Keratinocyte (primary cell): ENCODE measurements around the gene POU6F2. TPM values are rescaled to one million over a fixed set of nuclear protein-coding genes. Genes with fewer than 3 reads are reported as not detected.

Source experiments
- DNase-seq: peaks from one replicate; pipeline ENCODE4 v3.0.0-alpha.2; 2011; ENCODE audit warnings: low read depth, missing footprints, low spot score
- FAIRE-seq: peaks from 2 replicates; lab custom pipeline; 2011; peaks lifted over from hg19 to GRCh38; lab: Jason Lieb, UNC
- H2AFZ ChIP-seq: 2 replicates; pipeline ENCODE4 v1.6.0; 2012; ENCODE audit warnings: low read length, control low read depth, inconsistent platforms; ENCODE audit not compliant: control insufficient read depth
- H3K27ac ChIP-seq: 2 replicates; pipeline ENCODE4 v1.5.1; 2011; ENCODE audit warnings: low read length; ENCODE audit not compliant: control insufficient read depth, insufficient read depth
- H3K27me3 ChIP-seq: 3 replicates; pipeline ENCODE4 v1.6.0; 2011; ENCODE audit warnings: low read length; ENCODE audit not compliant: control insufficient read depth, insufficient read depth; ENCODE audit errors: extremely low read depth
- H3K36me3 ChIP-seq, 2 experiments: 2 replicates in 1 of 2; 3 replicates in 1 of 2; pipeline ENCODE4 v1.5.1; 2011; ENCODE audit warnings: low read length in 2 of 2, mild to moderate bottlenecking in 1 of 2; ENCODE audit not compliant: control insufficient read depth in 2 of 2, insufficient read depth in 2 of 2; ENCODE audit errors: extremely low read depth in 1 of 2
- H3K4me1 ChIP-seq: 3 replicates; pipeline ENCODE4 v1.5.1; 2011; ENCODE audit warnings: low read length; ENCODE audit not compliant: control insufficient read depth, insufficient read depth; ENCODE audit errors: extremely low read depth
- H3K4me2 ChIP-seq: 3 replicates; pipeline ENCODE4 v1.6.0; 2011; ENCODE audit warnings: low read depth, low read length; ENCODE audit not compliant: control insufficient read depth, insufficient read depth; ENCODE audit errors: extremely low read depth
- H3K4me3 ChIP-seq, 3 experiments: fragments of 200-600 bp in 1 of 3; sonication (generic) in 1 of 3; 2 replicates in 2 of 3; 3 replicates in 1 of 3; pipeline ENCODE4 v1.5.1; 2011 to 2016; ENCODE audit warnings: low read length in 3 of 3, mild to moderate bottlenecking in 3 of 3, control low read depth in 2 of 3, inconsistent platforms in 1 of 3, low read depth in 1 of 3, mixed read lengths in 1 of 3, mixed run types in 1 of 3, moderate library complexity in 1 of 3; ENCODE audit not compliant: control insufficient read depth in 2 of 3, insufficient read depth in 2 of 3; ENCODE audit errors: extremely low read depth in 1 of 3
- H3K79me2 ChIP-seq: 2 replicates; pipeline ENCODE4 v1.6.0; 2012; ENCODE audit warnings: low read length; ENCODE audit not compliant: control insufficient read depth, insufficient read depth
- H3K9ac ChIP-seq: 3 replicates; pipeline ENCODE4 v1.6.0; 2011; ENCODE audit warnings: low read length; ENCODE audit not compliant: control insufficient read depth, insufficient read depth; ENCODE audit errors: extremely low read depth
- H3K9me1 ChIP-seq: 3 replicates; pipeline ENCODE4 v1.6.0; 2011; ENCODE audit warnings: low read length; ENCODE audit not compliant: control insufficient read depth, insufficient read depth; ENCODE audit errors: extremely low read depth
- H3K9me3 ChIP-seq: 2 replicates; pipeline ENCODE4 v1.5.1; 2012; ENCODE audit warnings: low read depth, low read length; ENCODE audit not compliant: control insufficient read depth
- H4K20me1 ChIP-seq: 3 replicates; pipeline ENCODE4 v1.6.0; 2011; ENCODE audit warnings: low read length; ENCODE audit not compliant: control insufficient read depth, insufficient read depth; ENCODE audit errors: extremely low read depth
- EZH2 ChIP-seq: IDR thresholded peaks from one replicate; pipeline ENCODE4 v1.6.1; 2012; ENCODE audit warnings: inconsistent platforms, mild to moderate bottlenecking, low read length, moderate library complexity
- dilution Hi-C: fragments of 300-500 bp; cut with MboI; formaldehyde crosslinking; loops from one replicate; pipeline ENCODE4 v1.7.0; 2020; ENCODE audit warnings: low sequenced_read_pairs; ENCODE audit not compliant: extremely low pct_ligation_motif_present
- polyA plus RNA-seq, 5 experiments: library from polyadenylated mRNA; depleted of rRNA in 3 of 5; stranded (reverse) in 3 of 5; stranded (forward) in 1 of 5; unstranded in 1 of 5; fragments of >200 nt; gene quantifications; 1 replicate in 1 of 5; 2 replicates in 3 of 5; 3 replicates in 1 of 5; pipeline versions ENCODE4 v1.2.1 to v1.2.3, GENCODE V29; 2011 to 2012; ENCODE audit warnings: missing spikeins in 2 of 5, low read depth in 1 of 5, low replicate concordance in 1 of 5
- TF ChIP-seq, protein P1 (sequence below), 3 experiments: IDR thresholded peaks in 1 of 3; conservative IDR thresholded peaks in 1 of 3; optimal IDR thresholded peaks in 1 of 3; 2 replicates in 2 of 3; 3 replicates in 1 of 3; pipeline versions ENCODE3 to v1.5.1; 2011; ENCODE audit warnings: low read length in 3 of 3, mild to moderate bottlenecking in 3 of 3, moderate library complexity in 2 of 3, control low read depth in 1 of 3, inconsistent platforms in 1 of 3; ENCODE audit not compliant: insufficient read depth in 2 of 3; ENCODE audit errors: extremely low read depth in 1 of 3

POU6F2 gene
- polyA plus RNA-seq, 1 donor (not counting 4 experiments of a cell fraction or from before 2014, with no cell fraction given): not detected

- H3K4me3 ChIP-seq: no peak overlapping the region
- H3K4me2 ChIP-seq: no peak overlapping the region
- H3K79me2 ChIP-seq: no peaks in the 10 kb centered on the region
- H2AFZ ChIP-seq: no peak overlapping the region
- H4K20me1 ChIP-seq: no peaks in the 10 kb centered on the region
- no peaks in the 10 kb centered on the region for H3K36me3 ChIP-seq
- no peaks in the 10 kb centered on the region for H3K9me1 ChIP-seq
- dilution Hi-C loops: no loop called here
- DNase-seq (no peak), FAIRE-seq (no peak)
- H3K27ac ChIP-seq: no peak overlapping the region
- no peak overlapping the region for H3K9ac ChIP-seq
- TF ChIP-seq EZH2: no peak
- TF ChIP-seq, protein P1, sequence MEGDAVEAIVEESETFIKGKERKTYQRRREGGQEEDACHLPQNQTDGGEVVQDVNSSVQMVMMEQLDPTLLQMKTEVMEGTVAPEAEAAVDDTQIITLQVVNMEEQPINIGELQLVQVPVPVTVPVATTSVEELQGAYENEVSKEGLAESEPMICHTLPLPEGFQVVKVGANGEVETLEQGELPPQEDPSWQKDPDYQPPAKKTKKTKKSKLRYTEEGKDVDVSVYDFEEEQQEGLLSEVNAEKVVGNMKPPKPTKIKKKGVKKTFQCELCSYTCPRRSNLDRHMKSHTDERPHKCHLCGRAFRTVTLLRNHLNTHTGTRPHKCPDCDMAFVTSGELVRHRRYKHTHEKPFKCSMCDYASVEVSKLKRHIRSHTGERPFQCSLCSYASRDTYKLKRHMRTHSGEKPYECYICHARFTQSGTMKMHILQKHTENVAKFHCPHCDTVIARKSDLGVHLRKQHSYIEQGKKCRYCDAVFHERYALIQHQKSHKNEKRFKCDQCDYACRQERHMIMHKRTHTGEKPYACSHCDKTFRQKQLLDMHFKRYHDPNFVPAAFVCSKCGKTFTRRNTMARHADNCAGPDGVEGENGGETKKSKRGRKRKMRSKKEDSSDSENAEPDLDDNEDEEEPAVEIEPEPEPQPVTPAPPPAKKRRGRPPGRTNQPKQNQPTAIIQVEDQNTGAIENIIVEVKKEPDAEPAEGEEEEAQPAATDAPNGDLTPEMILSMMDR (optimal IDR thresholded peaks at IDR 0.05 in 1 of 3, IDR thresholded peaks at IDR 0.05 in 1 of 3, conservative IDR thresholded peaks at IDR 0.05 in 1 of 3; ENCODE audit: extremely low read depth in 1 of 3, insufficient read depth in 2 of 3, low read length in 3 of 3): no peak
- no peaks in the 10 kb centered on the region for H3K9me3 ChIP-seq
- no peaks in the 10 kb centered on the region for H3K27me3 ChIP-seq
- no peaks in the 10 kb centered on the region for H3K4me1 ChIP-seq
These were observed 275.2 kb downstream of the POU6F2 start for GRCh38 chr7:39252916-39253315.

- no peak overlapping the region for H3K4me2 ChIP-seq
- H3K79me2 ChIP-seq: no peaks in the 10 kb centered on the region
- no peaks in the 10 kb centered on the region for H3K4me1 ChIP-seq
- no peak overlapping the region for H3K9ac ChIP-seq
- TF ChIP-seq EZH2: no peak
- TF ChIP-seq, protein P1 (optimal IDR thresholded peaks at IDR 0.05 in 1 of 3, IDR thresholded peaks at IDR 0.05 in 1 of 3, conservative IDR thresholded peaks at IDR 0.05 in 1 of 3; ENCODE audit: extremely low read depth in 1 of 3, insufficient read depth in 2 of 3, low read length in 3 of 3): no peak
- H3K4me3 ChIP-seq: no peak overlapping the region
- DNase-seq (no peak), FAIRE-seq (no peak)
- no peaks in the 10 kb centered on the region for H3K27me3 ChIP-seq
- no peaks in the 10 kb centered on the region for H3K36me3 ChIP-seq
- no peak overlapping the region for H2AFZ ChIP-seq
- no peak overlapping the region for H3K27ac ChIP-seq
- H3K9me1 ChIP-seq: no peaks in the 10 kb centered on the region
- dilution Hi-C loops: no loop called here
- H4K20me1 ChIP-seq: no peaks in the 10 kb centered on the region
- H3K9me3 ChIP-seq: no peaks in the 10 kb centered on the region
These were observed 281.8 kb downstream of the POU6F2 start for GRCh38 chr7:39259391-39260003.
